SK-N-SH (cell line): Measurements from ENCODE around the gene AIPL1. TPM values are rescaled to one million over a fixed set of nuclear protein-coding genes. Genes with fewer than 3 reads are reported as not detected.
A peak's percentile ranks its signal among the peaks of the same experiment; 100 is the strongest.

ENCODE experiments used
- CTCF ChIA-PET: fragments of 300-600, 350-600 bp; formaldehyde crosslinking; extraction: SDS; loops from one replicate; lab custom pipeline; 2021; lab: Yijun Ruan, JAX
- POLR2A ChIA-PET: fragments of 350-600 bp; sonication (Branson Sonifier 250); formaldehyde crosslinking; extraction: SDS; loops from one replicate; lab custom pipeline; 2020; ENCODE audit warnings: antibody characterized with exemption, inconsistent platforms; lab: Yijun Ruan, JAX
- DNase-seq: peaks from one replicate; pipeline ENCODE4 v3.0.0; 2012
- H2AFZ ChIP-seq: fragments of 200-600 bp; sonication (generic); 2 replicates; pipeline ENCODE4 v1.8.1; 2016; ENCODE audit warnings: antibody characterized with exemption, mild to moderate bottlenecking, low read depth
- H3F3A ChIP-seq: fragments of 200-600 bp; sonication (generic); replicated peaks from 2 replicates; pipeline ENCODE3; 2016; ENCODE audit warnings: antibody characterized with exemption, mild to moderate bottlenecking; ENCODE audit not compliant: insufficient read depth
- H3K27ac ChIP-seq, 2 experiments: fragments of 200-500 bp in 1 of 2; fragments of 200-600 bp in 1 of 2; sonication (Bioruptor generic) in 1 of 2; sonication (generic), shearing (Covaris generic) in 1 of 2; 2 replicates each; pipeline versions ENCODE4 v1.5.1 to v1.6.1; 2014 to 2016; ENCODE audit warnings: low read depth in 2 of 2, inconsistent platforms in 1 of 2, low read length in 1 of 2, mild to moderate bottlenecking in 1 of 2, mixed read lengths in 1 of 2
- H3K27me3 ChIP-seq: fragments of 200-600 bp; sonication (generic), shearing (Covaris generic); 2 replicates; pipeline ENCODE4 v1.6.1; 2016; ENCODE audit warnings: mixed run types; ENCODE audit not compliant: insufficient read depth
- H3K36me3 ChIP-seq, 2 experiments: fragments of 200-500 bp in 1 of 2; fragments of 200-600 bp in 1 of 2; sonication (Bioruptor generic) in 1 of 2; sonication (generic) in 1 of 2; replicated peaks in 1 of 2; 2 replicates each; pipeline versions ENCODE3 to v1.5.1; 2014 to 2016; ENCODE audit warnings: low read length in 1 of 2, mild to moderate bottlenecking in 1 of 2; ENCODE audit not compliant: insufficient read depth in 2 of 2, control insufficient read depth in 1 of 2
- H3K4me1 ChIP-seq, 2 experiments: fragments of 200-500 bp in 1 of 2; fragments of 200-600 bp in 1 of 2; sonication (Bioruptor generic) in 1 of 2; sonication (generic), shearing (Covaris generic) in 1 of 2; 2 replicates each; pipeline versions ENCODE4 v1.5.1 to v1.6.1; 2014 to 2016; ENCODE audit warnings: low read depth in 1 of 2, low read length in 1 of 2, mixed run types in 1 of 2; ENCODE audit not compliant: insufficient read depth in 2 of 2, control insufficient read depth in 1 of 2
- H3K4me2 ChIP-seq: fragments of 200-600 bp; sonication (generic), shearing (Covaris generic); 2 replicates; pipeline ENCODE4 v1.6.1; 2017; ENCODE audit warnings: mixed run types
- H3K4me3 ChIP-seq, 2 experiments: fragments of 200-500 bp in 1 of 2; fragments of 200-600 bp in 1 of 2; sonication (Bioruptor generic) in 1 of 2; sonication (generic), shearing (Covaris generic) in 1 of 2; 2 replicates each; pipeline versions ENCODE4 v1.5.1 to v1.8.1; 2014 to 2016; ENCODE audit warnings: low read depth in 2 of 2, inconsistent platforms in 1 of 2, low read length in 1 of 2, mild to moderate bottlenecking in 1 of 2, mixed read lengths in 1 of 2, moderate library complexity in 1 of 2
- H3K79me2 ChIP-seq: fragments of 200-600 bp; sonication (generic); 2 replicates; pipeline ENCODE4 v1.8.1; 2017; ENCODE audit warnings: mild to moderate bottlenecking; ENCODE audit not compliant: insufficient read depth
- H3K9ac ChIP-seq: fragments of 200-600 bp; sonication (generic); 2 replicates; pipeline ENCODE4 v1.6.1; 2017; ENCODE audit warnings: mixed run types
- H3K9me2 ChIP-seq: fragments of 200-600 bp; sonication (generic); 2 replicates; pipeline ENCODE4 v1.6.1; 2017; ENCODE audit warnings: mixed run types
- H3K9me3 ChIP-seq: fragments of 200-600 bp; sonication (generic); 2 replicates; pipeline ENCODE4 v1.6.1; 2017; ENCODE audit warnings: mixed run types, mild to moderate bottlenecking, moderate library complexity
- H4K20me1 ChIP-seq: fragments of 200-600 bp; sonication (generic); 2 replicates; pipeline ENCODE4 v1.6.1; 2017; ENCODE audit warnings: mild to moderate bottlenecking, mixed run types; ENCODE audit not compliant: insufficient read depth
- CHD2 ChIP-seq: fragments of 150-350 bp; IDR thresholded peaks from 2 replicates; pipeline ENCODE4 v1.6.1; 2018; ENCODE audit warnings: low read length; ENCODE audit not compliant: partially characterized antibody
- CTCF ChIP-seq: fragments of 200-600 bp; sonication (generic); IDR thresholded peaks from 2 replicates; pipeline ENCODE4 v1.6.1; 2017; ENCODE audit warnings: antibody characterized with exemption, mild to moderate bottlenecking, moderate library complexity
- ELF1 ChIP-seq: IDR thresholded peaks from 2 replicates; pipeline ENCODE4 v1.4.0; 2012
- EP300 ChIP-seq, 2 experiments: IDR thresholded peaks; 2 replicates each; pipeline versions ENCODE4 v1.4.0 to v1.6.1; 2012; ENCODE audit warnings: borderline replicate concordance in 1 of 2, low read depth in 1 of 2, low read length in 1 of 2
- FOXM1 ChIP-seq: IDR thresholded peaks from 2 replicates; pipeline ENCODE4 v1.4.0; 2012; ENCODE audit warnings: low read depth, mild to moderate bottlenecking
- GABPA ChIP-seq: IDR thresholded peaks from 2 replicates; pipeline ENCODE4 v1.4.0; 2012; ENCODE audit warnings: low read depth, mild to moderate bottlenecking
- JUND ChIP-seq: IDR thresholded peaks from 2 replicates; pipeline ENCODE4 v1.4.0; 2012
- MEF2A ChIP-seq: IDR thresholded peaks from 2 replicates; pipeline ENCODE4 v1.4.0; 2012; ENCODE audit warnings: low read depth, borderline replicate concordance
- NFIC ChIP-seq: IDR thresholded peaks from 2 replicates; pipeline ENCODE4 v1.4.0; 2012; ENCODE audit warnings: borderline replicate concordance
- NRF1 ChIP-seq: IDR thresholded peaks from 2 replicates; pipeline ENCODE4 v1.6.1; 2012; ENCODE audit warnings: low read depth, mild to moderate bottlenecking, low read length
- PBX3 ChIP-seq: IDR thresholded peaks from 2 replicates; pipeline ENCODE4; 2012
- POLR2AphosphoS5 ChIP-seq: IDR thresholded peaks from 2 replicates; pipeline ENCODE4 v1.6.1; 2012; ENCODE audit warnings: low read depth, low read length
- RAD21 ChIP-seq: IDR thresholded peaks from 2 replicates; pipeline ENCODE4 v1.6.1; 2012; ENCODE audit warnings: mild to moderate bottlenecking, low read length
- RCOR1 ChIP-seq: fragments of 150-350 bp; IDR thresholded peaks from 2 replicates; pipeline ENCODE4 v1.6.1; 2017; ENCODE audit warnings: antibody characterized with exemption, low read length
- RFX5 ChIP-seq: IDR thresholded peaks from 2 replicates; pipeline ENCODE4 v1.6.1; 2012; ENCODE audit warnings: mild to moderate bottlenecking, improper control_type of control experiment, low read length
- SMC3 ChIP-seq: IDR thresholded peaks from 2 replicates; pipeline ENCODE4 v1.6.1; 2012; ENCODE audit warnings: low read depth, low read length, improper control_type of control experiment
- YY1 ChIP-seq: IDR thresholded peaks from 2 replicates; pipeline ENCODE4 v1.4.0; 2012; ENCODE audit warnings: low read depth, mild to moderate bottlenecking
- WGBS: methylation state at CpG from one replicate; pipeline ENCODE4 v1.1.6; 2017; ENCODE audit warnings: low lambda C conversion rate; 5-methylcytosine and 5-hydroxymethylcytosine counted together
- polyA plus RNA-seq, 3 experiments: library from polyadenylated mRNA; depleted of rRNA; stranded (reverse); fragments of >200 nt; gene quantifications; 2 replicates each; pipeline ENCODE4 v1.2.3, GENCODE V29; 2012
- TF ChIP-seq, protein P1 (sequence below): fragments of 150-350 bp; IDR thresholded peaks from 2 replicates; pipeline ENCODE4 v1.6.1; 2016; ENCODE audit warnings: mild to moderate bottlenecking, low read depth, low read length
- TF ChIP-seq, protein P2 (sequence below): IDR thresholded peaks from 2 replicates; pipeline ENCODE4 v1.4.0; 2012; ENCODE audit warnings: low read depth

AIPL1 gene
- polyA plus RNA-seq, 1 of the 3 experiments (the other 2 are of a cell fraction): not detected

DNA sequence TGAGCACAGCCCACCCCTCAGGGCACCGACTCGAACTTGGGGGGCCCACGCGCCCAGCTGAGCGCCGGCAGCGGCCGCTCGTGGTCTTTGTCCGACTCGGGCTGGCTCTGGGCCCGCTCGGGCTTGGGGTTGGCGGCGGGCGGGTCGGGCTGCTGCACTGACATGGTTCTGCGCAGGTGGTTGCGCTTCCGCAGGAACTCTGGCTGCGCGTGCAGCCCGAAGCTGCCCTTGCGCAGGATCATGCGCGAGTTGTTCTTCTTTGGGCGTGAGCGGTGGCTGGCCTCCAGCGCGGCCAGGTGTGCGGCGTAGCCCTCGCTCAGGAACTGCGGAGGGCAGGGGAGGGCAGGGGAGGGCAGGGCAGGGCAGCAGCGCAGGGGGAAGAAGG lies 20.4 kb upstream of the AIPL1 start:
- TF ChIP-seq ELF1 (no peak), YY1 (no peak), JUND (no peak), RCOR1 (no peak), MEF2A (no peak), NRF1 (peak; percentile 45)
- Histone ChIP-seq H3K36me3 (no peaks in the 10 kb centered on the region), H4K20me1 (no peaks in the 10 kb centered on the region), H3F3A (no peaks in the 10 kb centered on the region), H3K4me2 (no peak overlapping the region), H3K9me2 (no peaks in the 10 kb centered on the region), H3K79me2 (no peaks in the 10 kb centered on the region), H3K27me3 (no peaks in the 10 kb centered on the region), H3K4me1 (peaks cover 3 to 17% of the 10 kb centered on the region in 2 experiments; a peak in 2 of 4 replicates), H3K9me3 (no peaks in the 10 kb centered on the region), H3K27ac (no peak overlapping the region), H2AFZ (no peak overlapping the region), H3K9ac (no peak overlapping the region), H3K4me3 (no peak overlapping the region; a peak in 1 of 4 replicates)
- peak; percentile 74 for DNase-seq
- ChIA-PET POLR2A (no interaction called here), CTCF (interaction anchor here (1.7 to 2.1 kb wide), 3 partner anchors 15 to 19 kb away, joined by 4 to 12 read pairs (median 5); no protein-coding TSS in a partner anchor)
- 31% methylated on average over 18 of the region's 35 CpGs for WGBS

- Histone ChIP-seq H3K9me3 (no peaks in the 10 kb centered on the region), H3K27me3 (no peaks in the 10 kb centered on the region), H4K20me1 (no peaks in the 10 kb centered on the region), H3K9ac (no peak overlapping the region), H3K79me2 (no peaks in the 10 kb centered on the region), H3F3A (no peaks in the 10 kb centered on the region), H3K36me3 (peaks cover 0 to 4% of the 10 kb centered on the region in 2 experiments), H3K4me3 (no peak overlapping the region), H3K27ac (no peak overlapping the region), H3K4me2 (no peak overlapping the region), H3K9me2 (no peaks in the 10 kb centered on the region), H2AFZ (no peak overlapping the region), H3K4me1 (peaks cover 3 to 17% of the 10 kb centered on the region in 2 experiments; a peak in 2 of 4 replicates)
- ChIA-PET CTCF (interaction anchor here (1.0 to 2.0 kb wide), 4 partner anchors 14 to 19 kb away, joined by 3 to 10 read pairs (median 4); no protein-coding TSS in a partner anchor), POLR2A (interaction anchor here (2.2 kb wide), 1 partner anchor 11 kb away, joined by 11 read pairs; the partner anchor contains the start of gene PIMREG)
- 69% methylated on average over 15 of the region's 35 CpGs for WGBS
- peak; percentile 60 for DNase-seq
- TF ChIP-seq POLR2AphosphoS5: no peak
- TF ChIP-seq CHD2: no peak
- TF ChIP-seq, protein P1, sequence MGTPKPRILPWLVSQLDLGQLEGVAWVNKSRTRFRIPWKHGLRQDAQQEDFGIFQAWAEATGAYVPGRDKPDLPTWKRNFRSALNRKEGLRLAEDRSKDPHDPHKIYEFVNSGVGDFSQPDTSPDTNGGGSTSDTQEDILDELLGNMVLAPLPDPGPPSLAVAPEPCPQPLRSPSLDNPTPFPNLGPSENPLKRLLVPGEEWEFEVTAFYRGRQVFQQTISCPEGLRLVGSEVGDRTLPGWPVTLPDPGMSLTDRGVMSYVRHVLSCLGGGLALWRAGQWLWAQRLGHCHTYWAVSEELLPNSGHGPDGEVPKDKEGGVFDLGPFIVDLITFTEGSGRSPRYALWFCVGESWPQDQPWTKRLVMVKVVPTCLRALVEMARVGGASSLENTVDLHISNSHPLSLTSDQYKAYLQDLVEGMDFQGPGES: no peak
- no peak for TF ChIP-seq NRF1
- TF ChIP-seq, protein P2, sequence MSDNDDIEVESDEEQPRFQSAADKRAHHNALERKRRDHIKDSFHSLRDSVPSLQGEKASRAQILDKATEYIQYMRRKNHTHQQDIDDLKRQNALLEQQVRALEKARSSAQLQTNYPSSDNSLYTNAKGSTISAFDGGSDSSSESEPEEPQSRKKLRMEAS: no peak
- TF ChIP-seq GABPA: no peak
- TF ChIP-seq EP300 (IDR thresholded peaks at IDR 0.05; ENCODE audit: borderline replicate concordance in 1 of 2, low read depth in 1 of 2, low read length in 1 of 2): no peak
- TF ChIP-seq ELF1: no peak
- TF ChIP-seq NFIC: no peak
- TF ChIP-seq FOXM1: no peak
- TF ChIP-seq CTCF: no peak
- no peak for TF ChIP-seq RFX5
- TF ChIP-seq RAD21: no peak
- TF ChIP-seq SMC3: no peak
- TF ChIP-seq PBX3: no peak
These were observed 19.8 kb upstream of the AIPL1 start for GRCh38 chr17:6454495-6455320.
